ENCODE results near the gene PDHX. TPM values are rescaled to one million over a fixed set of nuclear protein-coding genes. Genes with fewer than 3 reads are reported as not detected.

The PDHX gene
- total RNA-seq, 6 donors from 2014 or later = 11.8 to 40.3 (median 32.3) TPM

GRCh38 chr11:35005141-35005780 is 88.8 kb downstream of the PDHX start:
- peaks cover 0 to 22% (median 3%) of the 10 kb centered on the region in 4 donors for H3K4me1 ChIP-seq
- H3K4me3 ChIP-seq = no peak overlapping the region
- no peaks in the 10 kb centered on the region for H3K27me3 ChIP-seq
- ATAC-seq (ENCODE audit: low FRiP score in 2 of 2) (no peak), DNase-seq (no peak)
- peak overlapping the region in 1 of 4 donors; percentile 35 for H3K27ac ChIP-seq
- H3K36me3 ChIP-seq = no peaks in the 10 kb centered on the region
- H3K9me3 ChIP-seq = no peaks in the 10 kb centered on the region
- TF ChIP-seq EP300 (IDR thresholded peaks at IDR 0.05) = no peak
- TF ChIP-seq POLR2AphosphoS5 (IDR thresholded peaks at IDR 0.05) = no peak
- WGBS, 2 donors = 74 to 78% methylated on average over 4 of the region's 4 CpGs

GRCh38 chr11:35006389-35007128 is 90.1 kb downstream of the PDHX start:
- no peak overlapping the region for H3K27ac ChIP-seq
- H3K4me1 ChIP-seq = peaks cover 0 to 22% (median 3%) of the 10 kb centered on the region in 4 donors
- H3K9me3 ChIP-seq = no peaks in the 10 kb centered on the region
- ATAC-seq (ENCODE audit: low FRiP score in 2 of 2) (peak in 1 of 2 donors; percentile 17), DNase-seq (no peak)
- H3K36me3 ChIP-seq = no peaks in the 10 kb centered on the region
- WGBS, 2 donors = 68 to 81% methylated on average over 8 of the region's 8 CpGs
- H3K4me3 ChIP-seq = no peak overlapping the region
- H3K27me3 ChIP-seq = no peaks in the 10 kb centered on the region
- TF ChIP-seq POLR2A (IDR thresholded peaks at IDR 0.05) = no peak
- TF ChIP-seq POLR2AphosphoS5 (IDR thresholded peaks at IDR 0.05) = no peak
- no peak for TF ChIP-seq CTCF (IDR thresholded peaks at IDR 0.05)
- no peak for TF ChIP-seq EP300 (IDR thresholded peaks at IDR 0.05)

- no peak for TF ChIP-seq EP300 (IDR thresholded peaks at IDR 0.05)
- TF ChIP-seq CTCF (IDR thresholded peaks at IDR 0.05) = no peak
- no peak for TF ChIP-seq POLR2AphosphoS5 (IDR thresholded peaks at IDR 0.05)
- TF ChIP-seq POLR2A (IDR thresholded peaks at IDR 0.05) = no peak
- H3K27ac ChIP-seq = no peak overlapping the region
- H3K4me3 ChIP-seq = no peak overlapping the region
- ATAC-seq (ENCODE audit: low FRiP score in 2 of 2) (no peak), DNase-seq (no peak)
- H3K36me3 ChIP-seq = no peaks in the 10 kb centered on the region
- WGBS, 2 donors = 59 to 64% methylated on average over 2 of the region's 2 CpGs
- no peaks in the 10 kb centered on the region for H3K27me3 ChIP-seq
- H3K9me3 ChIP-seq = no peaks in the 10 kb centered on the region
- H3K4me1 ChIP-seq = peaks cover 0 to 22% (median 3%) of the 10 kb centered on the region in 4 donors
Measured at GRCh38 chr11:35007277-35007676, 90.9 kb downstream of the PDHX start.

GRCh38 chr11:35009191-35009943 is 92.9 kb downstream of the PDHX start:
- DNase-seq = no peak
- peaks cover 0 to 22% (median 3%) of the 10 kb centered on the region in 4 donors for H3K4me1 ChIP-seq
- no peaks in the 10 kb centered on the region for H3K27me3 ChIP-seq
- WGBS, 2 donors = 62 to 73% methylated on average over 5 of the region's 5 CpGs
- no peaks in the 10 kb centered on the region for H3K9me3 ChIP-seq
- ATAC-seq (ENCODE audit: low FRiP score in 2 of 2) = peak in 1 of 2 donors; percentile 46
- peak overlapping the region in 2 of 4 donors; percentile 25 to 47 for H3K27ac ChIP-seq
- H3K36me3 ChIP-seq = no peaks in the 10 kb centered on the region
- TF ChIP-seq EP300 (IDR thresholded peaks at IDR 0.05) = no peak
- TF ChIP-seq CTCF (IDR thresholded peaks at IDR 0.05) = no peak
- TF ChIP-seq POLR2A (IDR thresholded peaks at IDR 0.05) = no peak
- no peak for TF ChIP-seq POLR2AphosphoS5 (IDR thresholded peaks at IDR 0.05)
- H3K4me3 ChIP-seq = no peak overlapping the region

GRCh38 chr11:35009944-35010342 is 93.5 kb downstream of the PDHX start:
- Histone ChIP-seq H3K27me3 (no peaks in the 10 kb centered on the region), H3K4me3 (no peak overlapping the region), H3K27ac (no peak overlapping the region), H3K36me3 (no peaks in the 10 kb centered on the region), H3K9me3 (no peaks in the 10 kb centered on the region), H3K4me1 (peaks cover 0 to 22% (median 3%) of the 10 kb centered on the region in 4 donors)
- TF ChIP-seq CTCF (IDR thresholded peaks at IDR 0.05) = no peak
- TF ChIP-seq POLR2A (IDR thresholded peaks at IDR 0.05) = no peak
- TF ChIP-seq EP300 (IDR thresholded peaks at IDR 0.05) = no peak
- no peak for TF ChIP-seq POLR2AphosphoS5 (IDR thresholded peaks at IDR 0.05)
- ATAC-seq (ENCODE audit: low FRiP score in 2 of 2) = no peak
- no peak for DNase-seq
- WGBS, 2 donors = 55 to 86% methylated on average over 3 of the region's 3 CpGs

Data from upper lobe of left lung (tissue), 6 donors.